ENCODE measurements around the gene SEL1L3.

SEL1L3 gene

GRCh38 chr4:25697516-25697915, 165.3 kb downstream of the SEL1L3 start:
- H3K4me1 ChIP-seq, result no peaks in the 10 kb centered on the region
- no peaks in the 10 kb centered on the region for H3K9me3 ChIP-seq
- H3K27me3 ChIP-seq (ENCODE audit: low read depth), result no peaks in the 10 kb centered on the region
- H3K36me3 ChIP-seq (replicated peaks), result no peaks in the 10 kb centered on the region
- in situ Hi-C loops (cut with MboI; ENCODE audit: low sequenced_read_pairs), result no loop called here
- no peak overlapping the region for H3K4me3 ChIP-seq
- no peak for DNase-seq (ENCODE audit: low spot score in 2 of 2)

All from HAP-1 (cell line).